ENCODE data around the gene SF3B2.
"Not testable (repeated sequence)": the region's sequence is repeated elsewhere in the genome, so short reads cannot be mapped to it uniquely, and the experiment has no call there.

SF3B2 gene

DNA sequence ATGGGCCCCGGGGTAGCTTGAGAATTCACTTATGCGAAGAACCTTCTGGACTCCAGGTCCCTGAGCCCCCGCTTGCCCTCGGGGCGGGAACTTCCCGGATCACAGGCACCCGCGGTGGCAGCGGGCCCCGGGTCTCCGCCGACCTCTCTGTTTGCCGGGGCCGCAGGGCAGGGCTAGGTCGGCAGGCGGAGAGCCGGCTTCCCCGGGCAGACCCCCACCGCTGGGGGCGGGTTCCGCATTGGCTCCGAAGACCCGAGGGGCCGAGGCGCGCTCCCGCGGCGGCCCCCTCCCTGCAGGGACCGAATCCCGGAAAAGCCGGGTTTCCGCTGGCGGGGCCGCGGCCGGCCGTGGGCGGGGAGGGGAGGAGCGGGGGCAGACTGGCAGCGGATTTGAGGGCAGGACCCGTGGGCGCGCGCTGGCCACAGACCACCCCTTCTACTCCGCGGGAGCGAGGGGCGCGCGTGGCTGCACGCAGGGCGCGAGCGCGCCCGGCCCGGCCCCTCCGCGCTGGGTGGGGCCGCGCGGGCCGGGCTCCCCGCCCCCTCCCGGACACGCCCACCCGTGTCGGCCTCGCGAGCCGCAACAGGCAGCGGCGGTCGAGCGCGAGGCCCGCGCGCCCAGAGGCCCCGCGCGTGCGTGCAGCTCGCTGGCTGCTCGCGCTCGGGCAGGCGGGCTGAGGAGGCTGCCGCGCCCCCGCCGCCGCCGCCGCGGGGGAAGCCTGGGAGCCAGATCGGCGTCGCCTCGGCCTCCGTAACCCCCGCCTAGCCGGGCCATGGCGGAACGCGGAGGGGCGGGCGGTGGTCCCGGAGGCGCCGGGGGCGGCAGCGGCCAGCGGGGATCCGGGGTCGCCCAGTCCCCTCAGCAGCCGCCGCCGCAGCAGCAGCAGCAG lies 17.8 kb downstream of the SF3B2 start, which contains the start of gene PACS1:
Gene PACS1, plus strand, starts transcription at position 558 of the 889 bp plus-strand sequence. Its CDS starts 215 bp downstream, at position 773.
- peak; percentile 74 to 83 for DNase-seq
- TF ChIP-seq POLR2A (IDR thresholded peaks at IDR 0.05; ENCODE audit: low read length): peak; percentile 33
- TF ChIP-seq GATA1 (IDR thresholded peaks at IDR 0.05; ENCODE audit: low read depth, low read length): no peak

DNA sequence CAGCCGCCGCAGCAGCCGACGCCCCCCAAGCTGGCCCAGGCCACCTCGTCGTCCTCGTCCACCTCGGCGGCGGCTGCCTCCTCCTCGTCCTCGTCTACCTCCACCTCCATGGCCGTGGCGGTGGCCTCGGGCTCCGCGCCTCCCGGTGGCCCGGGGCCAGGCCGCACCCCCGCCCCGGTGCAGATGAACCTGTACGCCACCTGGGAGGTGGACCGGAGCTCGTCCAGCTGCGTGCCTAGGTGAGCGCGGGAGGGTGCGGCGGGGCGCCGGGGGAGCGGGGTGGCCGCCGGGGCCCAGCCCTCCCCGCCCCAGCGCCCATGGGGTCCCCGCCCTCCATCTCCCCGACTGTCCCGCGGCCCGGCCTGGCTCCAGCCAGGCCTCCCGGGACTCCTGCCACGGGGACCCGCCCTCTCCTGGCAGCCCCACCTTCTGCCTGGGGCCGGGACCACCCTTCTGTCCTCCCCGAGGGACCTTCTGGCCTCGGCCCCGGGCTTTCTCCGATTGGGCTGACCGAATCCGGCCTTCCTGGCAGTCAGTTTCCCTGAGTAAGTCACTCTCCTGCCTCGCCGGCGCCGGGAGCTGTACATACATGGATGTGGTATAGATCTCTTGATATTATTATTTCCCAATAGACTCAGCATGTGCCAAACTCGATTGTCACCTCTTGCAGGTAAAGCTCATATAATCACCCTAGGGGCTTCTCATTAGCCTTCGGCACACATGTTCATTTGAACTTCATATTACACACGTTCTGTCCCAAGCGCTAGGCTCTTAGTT lies 18.6 kb downstream of the SF3B2 start:
- TF ChIP-seq POLR2A (IDR thresholded peaks at IDR 0.05; ENCODE audit: low read length) (no peak), GATA1 (IDR thresholded peaks at IDR 0.05; ENCODE audit: low read depth, low read length) (no peak)
- peak; percentile 30 to 42 for DNase-seq

DNA sequence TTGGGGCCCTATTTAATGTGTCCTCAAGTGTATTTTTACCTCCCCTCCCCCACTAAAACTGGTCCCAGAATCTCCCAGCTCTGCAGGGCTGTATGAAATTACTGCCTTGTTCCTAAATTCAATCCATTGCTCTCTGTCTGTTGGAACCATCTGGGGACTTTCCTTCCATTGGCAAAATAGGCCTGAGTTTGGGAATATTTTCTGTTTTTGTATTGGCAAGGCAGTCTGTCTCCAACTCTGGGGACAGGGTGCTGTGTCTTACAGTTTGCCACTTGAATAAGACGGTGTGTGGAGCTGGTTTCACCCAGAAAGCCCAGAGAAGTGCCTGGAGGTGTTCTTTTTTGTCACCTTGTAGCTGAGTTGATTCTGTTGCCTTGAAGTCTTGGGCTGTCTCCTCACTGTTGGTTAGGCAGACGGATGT lies 19.2 kb downstream of the SF3B2 start:
- TF ChIP-seq POLR2A (IDR thresholded peaks at IDR 0.05; ENCODE audit: low read length) (no peak), GATA1 (IDR thresholded peaks at IDR 0.05; ENCODE audit: low read depth, low read length) (no peak)
- DNase-seq: no peak

DNA sequence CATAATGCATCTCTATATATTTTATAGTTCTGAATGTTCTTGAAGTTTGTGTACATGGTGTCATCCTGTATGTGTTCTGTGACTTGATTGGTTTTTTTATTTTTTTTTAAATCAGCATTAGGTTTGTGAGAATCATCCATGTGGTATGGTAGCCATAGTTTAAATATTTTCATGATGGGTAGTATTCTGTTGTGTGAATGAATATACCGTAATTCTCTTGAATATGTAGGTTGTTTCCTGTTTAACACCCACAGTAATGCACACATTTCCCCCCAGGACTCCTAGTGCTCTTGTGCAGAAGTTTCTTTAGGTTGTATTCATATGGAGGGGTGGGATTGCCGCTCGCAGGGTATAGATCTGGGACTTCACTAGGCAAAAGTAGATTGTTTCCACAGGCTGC lies 19.9 kb downstream of the SF3B2 start:
- TF ChIP-seq POLR2A (IDR thresholded peaks at IDR 0.05; ENCODE audit: low read length): no peak
- TF ChIP-seq GATA1 (IDR thresholded peaks at IDR 0.05; ENCODE audit: low read depth, low read length): no peak
- no peak for DNase-seq

GRCh38 chr11:66072518-66072917 lies 20.4 kb downstream of the SF3B2 start:
- DNase-seq: no peak
- no peak for TF ChIP-seq POLR2A (IDR thresholded peaks at IDR 0.05; ENCODE audit: low read length)
- TF ChIP-seq GATA1 (IDR thresholded peaks at IDR 0.05; ENCODE audit: low read depth, low read length): no peak

DNA sequence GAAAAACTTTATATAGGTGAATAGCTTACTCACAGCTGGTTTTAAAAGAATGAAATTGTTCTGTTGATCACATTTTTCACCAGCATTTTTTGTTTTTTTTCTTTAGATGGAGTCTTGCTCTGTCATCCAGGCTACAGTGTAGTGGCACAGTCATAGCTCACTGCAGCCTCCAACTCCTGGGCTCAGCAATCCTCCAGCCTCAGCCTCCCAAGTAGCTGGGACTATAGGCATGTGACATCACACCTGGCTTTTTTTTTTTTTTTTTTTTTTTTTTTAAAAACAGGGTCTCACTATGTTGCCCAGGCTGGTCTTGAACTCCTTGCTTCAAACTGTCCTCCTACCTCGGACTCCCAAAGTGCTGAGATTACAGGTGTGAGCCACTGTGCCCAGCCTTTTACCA lies 21.5 kb downstream of the SF3B2 start:
- no peak for DNase-seq
- TF ChIP-seq POLR2A (IDR thresholded peaks at IDR 0.05; ENCODE audit: low read length) (no peak), GATA1 (IDR thresholded peaks at IDR 0.05; ENCODE audit: low read depth, low read length) (no peak)

DNA sequence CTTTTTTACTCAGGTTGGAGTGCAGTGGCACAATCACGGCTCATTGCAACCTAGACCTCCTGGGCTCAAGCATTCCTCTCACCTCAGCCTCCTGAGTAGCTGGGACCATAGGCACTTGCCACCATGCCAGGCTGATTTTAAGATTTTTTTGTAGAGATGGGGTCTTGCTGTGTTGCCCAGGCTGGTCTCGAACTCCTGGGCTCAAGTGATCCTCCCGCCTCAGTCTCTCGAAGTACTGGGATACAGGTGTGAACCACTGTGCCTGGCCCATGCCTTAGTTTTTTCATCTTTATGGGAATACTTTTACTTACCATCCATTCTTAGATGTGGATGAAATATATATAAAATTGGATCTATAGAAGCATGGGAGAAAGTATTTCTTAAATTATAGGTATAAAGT lies 23.1 kb downstream of the SF3B2 start:
- TF ChIP-seq POLR2A (IDR thresholded peaks at IDR 0.05; ENCODE audit: low read length) (no peak), GATA1 (IDR thresholded peaks at IDR 0.05; ENCODE audit: low read depth, low read length) (no peak)
- no peak for DNase-seq

- TF ChIP-seq GATA1 (IDR thresholded peaks at IDR 0.05; ENCODE audit: low read depth, low read length) (no peak), POLR2A (IDR thresholded peaks at IDR 0.05; ENCODE audit: low read length) (no peak)
- no peak for DNase-seq
These were observed 24.4 kb downstream of the SF3B2 start for GRCh38 chr11:66076561-66076960.

DNA sequence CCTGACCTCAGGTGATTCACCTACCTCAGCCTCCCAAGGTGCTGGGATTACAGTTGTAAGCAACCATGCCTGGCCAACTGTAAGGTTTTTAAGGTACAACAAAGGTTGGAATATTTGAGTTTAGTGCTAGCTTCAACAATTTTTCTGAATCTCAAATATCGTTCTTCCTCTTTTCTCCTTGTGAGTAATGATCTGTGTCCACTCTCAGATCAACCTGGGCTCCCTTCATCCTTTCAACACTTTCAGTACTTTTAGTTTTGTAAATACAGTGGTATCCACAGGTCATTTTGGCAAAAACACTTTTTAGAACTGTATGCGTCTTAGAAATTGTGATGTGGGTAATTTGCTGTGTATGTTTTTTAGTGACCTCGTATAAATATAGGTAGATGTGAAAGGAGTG lies 25.8 kb downstream of the SF3B2 start:
- DNase-seq: no peak
- TF ChIP-seq POLR2A (IDR thresholded peaks at IDR 0.05; ENCODE audit: low read length) (no peak), GATA1 (IDR thresholded peaks at IDR 0.05; ENCODE audit: low read depth, low read length) (no peak)

DNA sequence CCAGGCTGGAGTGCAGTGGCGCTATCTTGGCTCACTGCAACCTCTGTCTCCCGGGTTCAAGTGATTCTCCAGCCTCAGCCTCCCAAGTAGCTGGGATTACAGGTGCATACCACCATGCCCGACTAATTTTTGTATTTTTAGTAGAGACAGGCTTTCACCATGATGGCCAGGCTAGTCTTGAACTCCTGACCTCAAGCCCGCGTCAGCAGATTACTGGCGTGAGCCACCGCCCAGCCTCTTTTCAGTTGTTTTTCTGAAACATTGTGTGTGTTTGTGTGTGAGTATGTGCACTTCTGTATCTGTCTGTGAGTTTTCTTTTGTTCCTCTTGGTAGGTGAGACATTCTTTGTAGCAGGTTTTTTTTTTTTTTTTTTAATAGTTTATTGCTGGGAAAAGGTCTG lies 26.8 kb downstream of the SF3B2 start:
- DNase-seq: not testable (repeated sequence)

DNA sequence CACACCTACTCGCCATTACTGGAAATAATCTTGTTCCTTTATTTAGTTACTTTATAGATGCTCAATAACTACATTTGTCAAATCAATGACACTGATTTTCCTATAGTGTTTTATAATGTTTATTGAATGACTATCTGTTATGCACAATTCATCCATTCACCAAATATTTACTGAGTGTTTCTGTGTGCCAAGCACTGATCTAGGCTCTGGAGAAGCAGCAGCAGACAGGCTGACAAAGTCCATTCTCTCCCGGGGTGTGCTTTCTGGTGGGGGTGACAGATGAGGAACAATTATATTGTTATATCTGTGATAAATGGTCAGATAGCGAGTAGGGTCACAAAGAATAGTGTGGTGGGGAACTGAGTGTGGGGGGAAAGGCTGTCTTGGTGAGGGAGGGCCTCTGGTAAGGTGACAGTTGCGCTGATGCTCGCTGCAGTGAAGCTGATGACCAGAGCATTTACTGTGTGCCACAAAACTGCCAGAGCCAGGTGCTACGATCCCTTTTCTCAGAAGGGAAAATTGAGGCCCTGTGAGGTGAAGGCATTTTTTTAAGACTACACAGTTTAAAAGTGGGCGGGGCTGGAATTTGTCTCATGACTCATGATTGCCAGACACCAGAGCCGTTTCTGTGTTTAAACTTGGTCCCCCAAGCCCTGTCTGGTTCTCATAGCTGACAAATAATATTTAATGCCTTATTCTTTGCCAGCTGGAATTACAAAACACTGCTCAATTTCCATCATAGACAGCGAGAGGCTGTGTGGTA lies 28.1 kb downstream of the SF3B2 start:
- DNase-seq: peak; percentile 61 to 76
- TF ChIP-seq GATA1 (IDR thresholded peaks at IDR 0.05; ENCODE audit: low read depth, low read length): no peak
- TF ChIP-seq POLR2A (IDR thresholded peaks at IDR 0.05; ENCODE audit: low read length): no peak

DNA sequence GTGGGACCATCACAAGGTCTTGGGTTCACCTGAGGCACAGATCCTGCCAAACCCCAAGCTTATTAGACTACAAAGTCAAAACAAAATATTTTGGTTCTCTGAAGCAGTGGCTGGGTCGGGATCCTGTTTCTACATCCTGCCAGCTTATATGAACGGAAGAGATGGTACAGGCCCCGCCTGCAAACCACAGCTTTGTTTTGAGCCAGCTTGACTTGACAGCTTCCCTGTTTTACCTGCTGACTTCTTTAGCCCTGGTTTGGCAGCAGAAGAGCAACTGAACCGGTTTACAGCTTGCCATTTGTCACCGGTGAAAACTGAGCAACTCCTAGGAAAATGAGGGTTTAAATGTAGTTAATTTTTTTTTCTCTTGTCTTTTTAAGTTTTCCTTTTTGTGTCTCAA lies 29.3 kb downstream of the SF3B2 start:
- peak; percentile 34 for TF ChIP-seq POLR2A (IDR thresholded peaks at IDR 0.05; ENCODE audit: low read length)
- no peak for TF ChIP-seq GATA1 (IDR thresholded peaks at IDR 0.05; ENCODE audit: low read depth, low read length)
- peak; percentile 17 to 30 for DNase-seq

- peak; percentile 49 to 61 for DNase-seq
- TF ChIP-seq GATA1 (IDR thresholded peaks at IDR 0.05; ENCODE audit: low read depth, low read length) (no peak), POLR2A (IDR thresholded peaks at IDR 0.05; ENCODE audit: low read length) (no peak)
These were observed 31.0 kb downstream of the SF3B2 start for GRCh38 chr11:66082946-66083698.
